Measurements from ENCODE around the gene MAEL.

GRCh38 chr1:166977951-166978350, 11.1 kb upstream of the MAEL start:
- TF ChIP-seq CTCF (IDR thresholded peaks at IDR 0.05): no peak
- no peak for TF ChIP-seq ZFX (IDR thresholded peaks at IDR 0.05; ENCODE audit: borderline replicate concordance)
